ENCODE data around the gene ZNF653. TPM values are rescaled to one million over a fixed set of nuclear protein-coding genes. Genes with fewer than 3 reads are reported as not detected.

ZNF653 gene
- polyA plus RNA-seq, 1 of the 3 experiments (the other 2 are of a cell fraction): 14.7 TPM

DNA sequence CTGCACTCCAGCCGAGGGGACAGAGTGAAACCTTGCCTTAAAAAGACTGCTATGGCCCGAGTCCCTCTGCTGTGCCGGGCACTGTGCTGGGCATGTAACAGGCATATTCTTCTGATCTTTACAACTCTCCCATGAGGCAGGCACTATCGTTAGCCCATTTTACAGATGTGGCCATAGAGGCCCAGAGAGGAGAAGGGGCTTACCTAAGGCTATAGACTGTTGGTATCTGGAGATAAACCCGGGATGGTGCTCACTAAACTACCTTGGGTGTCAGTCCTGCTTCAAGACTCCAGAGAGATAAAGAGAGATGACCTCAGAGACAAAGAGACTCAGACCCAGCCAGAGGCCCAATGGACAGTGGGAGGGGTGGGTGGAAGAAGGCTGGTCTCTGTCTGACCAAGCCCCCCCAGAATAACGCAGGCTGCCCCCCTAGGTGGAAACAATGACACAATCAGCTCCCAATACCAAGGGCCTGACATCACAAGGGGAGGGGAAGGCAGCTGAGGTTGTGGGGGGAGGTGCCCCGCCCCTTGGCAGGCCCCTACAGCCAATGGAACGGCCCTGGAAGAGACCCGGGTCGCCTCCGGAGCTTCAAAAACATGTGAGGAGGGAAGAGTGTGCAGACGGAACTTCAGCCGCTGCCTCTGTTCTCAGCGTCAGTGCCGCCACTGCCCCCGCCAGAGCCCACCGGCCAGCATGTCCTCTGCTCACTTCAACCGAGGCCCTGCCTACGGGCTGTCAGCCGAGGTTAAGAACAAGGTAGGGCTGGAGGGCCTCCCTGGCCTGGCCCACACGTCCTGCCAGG is 32.8 kb upstream of the ZNF653 start, which contains the start of gene CNN1:
TSS of gene CNN1 (plus strand) at position 620 of the 805 bp plus-strand sequence. CDS start at position 697, 77 bp downstream.
- Histone ChIP-seq H3K4me3 (ENCODE audit: low read depth in 2 of 2, low read length in 1 of 2) (no peak within 1 kb of the TSS; a peak in 1 of 4 replicates), H4K20me1 (ENCODE audit: insufficient read depth) (no peaks in the 10 kb centered on the region), H3K27me3 (ENCODE audit: insufficient read depth) (no peaks in the 10 kb centered on the region), H3K9ac (no peak within 1 kb of the TSS), H3K4me1 (ENCODE audit: control insufficient read depth in 1 of 2, insufficient read depth in 2 of 2, low read depth in 1 of 2, low read length in 1 of 2) (peaks cover 7 to 13% of the 10 kb centered on the region in 2 experiments; a peak in 2 of 4 replicates), H3K79me2 (ENCODE audit: insufficient read depth) (no peaks in the 10 kb centered on the region), H3K9me3 (no peaks in the 10 kb centered on the region), H3K36me3 (replicated peaks in 1 of 2; ENCODE audit: control insufficient read depth in 1 of 2, insufficient read depth in 2 of 2, low read length in 1 of 2) (no peaks in the 10 kb centered on the region), H3F3A (replicated peaks; ENCODE audit: insufficient read depth) (peaks cover 4% of the 10 kb centered on the region), H3K9me2 (no peaks in the 10 kb centered on the region), H3K4me2 (peak within 1 kb of the TSS; percentile 5; the same call in 1 of the 2 replicates), H3K27ac (ENCODE audit: low read depth in 2 of 2, low read length in 1 of 2) (no peak within 1 kb of the TSS), H2AFZ (ENCODE audit: low read depth) (no peak within 1 kb of the TSS)
- ChIA-PET CTCF (interaction anchor here (0.7 to 1.8 kb wide), 2 partner anchors 8 to 20 kb away, joined by 3 to 6 read pairs; partner anchors contain the start of gene ELOF1), POLR2A (interaction anchor here (1.1 kb wide), 1 partner anchor 20 kb away, joined by 5 read pairs; the partner anchor contains the start of gene ELOF1)
- DNase-seq: no peak
- WGBS (ENCODE audit: low lambda C conversion rate): 75% methylated on average over 11 of the region's 21 CpGs
- no peak for TF ChIP-seq YY1 (IDR thresholded peaks at IDR 0.05; ENCODE audit: low read depth)
- TF ChIP-seq TCF12 (IDR thresholded peaks at IDR 0.05): no peak
- no peak for TF ChIP-seq MAX (IDR thresholded peaks at IDR 0.05; ENCODE audit: low read depth)
- TF ChIP-seq FOXJ3 (CRISPR knock-in tag; IDR thresholded peaks at IDR 0.05): no peak
- TF ChIP-seq NFIC (IDR thresholded peaks at IDR 0.05; ENCODE audit: borderline replicate concordance): no peak
- no peak for TF ChIP-seq PBX3 (IDR thresholded peaks at IDR 0.05)
- TF ChIP-seq, protein P1, sequence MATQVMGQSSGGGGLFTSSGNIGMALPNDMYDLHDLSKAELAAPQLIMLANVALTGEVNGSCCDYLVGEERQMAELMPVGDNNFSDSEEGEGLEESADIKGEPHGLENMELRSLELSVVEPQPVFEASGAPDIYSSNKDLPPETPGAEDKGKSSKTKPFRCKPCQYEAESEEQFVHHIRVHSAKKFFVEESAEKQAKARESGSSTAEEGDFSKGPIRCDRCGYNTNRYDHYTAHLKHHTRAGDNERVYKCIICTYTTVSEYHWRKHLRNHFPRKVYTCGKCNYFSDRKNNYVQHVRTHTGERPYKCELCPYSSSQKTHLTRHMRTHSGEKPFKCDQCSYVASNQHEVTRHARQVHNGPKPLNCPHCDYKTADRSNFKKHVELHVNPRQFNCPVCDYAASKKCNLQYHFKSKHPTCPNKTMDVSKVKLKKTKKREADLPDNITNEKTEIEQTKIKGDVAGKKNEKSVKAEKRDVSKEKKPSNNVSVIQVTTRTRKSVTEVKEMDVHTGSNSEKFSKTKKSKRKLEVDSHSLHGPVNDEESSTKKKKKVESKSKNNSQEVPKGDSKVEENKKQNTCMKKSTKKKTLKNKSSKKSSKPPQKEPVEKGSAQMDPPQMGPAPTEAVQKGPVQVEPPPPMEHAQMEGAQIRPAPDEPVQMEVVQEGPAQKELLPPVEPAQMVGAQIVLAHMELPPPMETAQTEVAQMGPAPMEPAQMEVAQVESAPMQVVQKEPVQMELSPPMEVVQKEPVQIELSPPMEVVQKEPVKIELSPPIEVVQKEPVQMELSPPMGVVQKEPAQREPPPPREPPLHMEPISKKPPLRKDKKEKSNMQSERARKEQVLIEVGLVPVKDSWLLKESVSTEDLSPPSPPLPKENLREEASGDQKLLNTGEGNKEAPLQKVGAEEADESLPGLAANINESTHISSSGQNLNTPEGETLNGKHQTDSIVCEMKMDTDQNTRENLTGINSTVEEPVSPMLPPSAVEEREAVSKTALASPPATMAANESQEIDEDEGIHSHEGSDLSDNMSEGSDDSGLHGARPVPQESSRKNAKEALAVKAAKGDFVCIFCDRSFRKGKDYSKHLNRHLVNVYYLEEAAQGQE (IDR thresholded peaks at IDR 0.05; ENCODE audit: low read depth, low read length): no peak
- TF ChIP-seq SIN3A (IDR thresholded peaks at IDR 0.05; ENCODE audit: borderline replicate concordance, low read depth, low read length): no peak
- TF ChIP-seq RCOR1 (IDR thresholded peaks at IDR 0.05; ENCODE audit: low read length): no peak
- no peak for TF ChIP-seq JUND (IDR thresholded peaks at IDR 0.05)
- no peak for TF ChIP-seq USF1 (IDR thresholded peaks at IDR 0.05; ENCODE audit: borderline replicate concordance, low read depth)
- TF ChIP-seq RFX5 (IDR thresholded peaks at IDR 0.05; ENCODE audit: low read length): no peak
- TF ChIP-seq TEAD4 (IDR thresholded peaks at IDR 0.05; ENCODE audit: borderline replicate concordance, insufficient read depth): no peak
- TF ChIP-seq, protein P2, sequence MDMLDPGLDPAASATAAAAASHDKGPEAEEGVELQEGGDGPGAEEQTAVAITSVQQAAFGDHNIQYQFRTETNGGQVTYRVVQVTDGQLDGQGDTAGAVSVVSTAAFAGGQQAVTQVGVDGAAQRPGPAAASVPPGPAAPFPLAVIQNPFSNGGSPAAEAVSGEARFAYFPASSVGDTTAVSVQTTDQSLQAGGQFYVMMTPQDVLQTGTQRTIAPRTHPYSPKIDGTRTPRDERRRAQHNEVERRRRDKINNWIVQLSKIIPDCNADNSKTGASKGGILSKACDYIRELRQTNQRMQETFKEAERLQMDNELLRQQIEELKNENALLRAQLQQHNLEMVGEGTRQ (IDR thresholded peaks at IDR 0.05; ENCODE audit: borderline replicate concordance, low read depth, low read length): no peak
- no peak for TF ChIP-seq NRF1 (IDR thresholded peaks at IDR 0.05; ENCODE audit: low read depth, low read length)
- no peak for TF ChIP-seq SMC3 (IDR thresholded peaks at IDR 0.05; ENCODE audit: low read depth, low read length)
- TF ChIP-seq CHD2 (IDR thresholded peaks at IDR 0.05; ENCODE audit: low read length, partially characterized antibody): no peak
- TF ChIP-seq EZH2phosphoT487 (IDR thresholded peaks at IDR 0.05; ENCODE audit: borderline replicate concordance, low read depth): no peak
- TF ChIP-seq RXRA (IDR thresholded peaks at IDR 0.05; ENCODE audit: borderline replicate concordance, low read depth): no peak
- TF ChIP-seq, protein P3, sequence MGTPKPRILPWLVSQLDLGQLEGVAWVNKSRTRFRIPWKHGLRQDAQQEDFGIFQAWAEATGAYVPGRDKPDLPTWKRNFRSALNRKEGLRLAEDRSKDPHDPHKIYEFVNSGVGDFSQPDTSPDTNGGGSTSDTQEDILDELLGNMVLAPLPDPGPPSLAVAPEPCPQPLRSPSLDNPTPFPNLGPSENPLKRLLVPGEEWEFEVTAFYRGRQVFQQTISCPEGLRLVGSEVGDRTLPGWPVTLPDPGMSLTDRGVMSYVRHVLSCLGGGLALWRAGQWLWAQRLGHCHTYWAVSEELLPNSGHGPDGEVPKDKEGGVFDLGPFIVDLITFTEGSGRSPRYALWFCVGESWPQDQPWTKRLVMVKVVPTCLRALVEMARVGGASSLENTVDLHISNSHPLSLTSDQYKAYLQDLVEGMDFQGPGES (IDR thresholded peaks at IDR 0.05; ENCODE audit: low read depth, low read length): no peak
